Stimulated activated naive CD8-positive, alpha-beta T cell treated with anti-CD3 and anti-CD28 coated beads, Interleukin-15, Interleukin-2, amounts not matched to agents 100 ng/mL and 50 ng/mL, for 24 hours (primary cell): ENCODE measurements around the gene AFF3.
"Not testable (repeated sequence)": the region's sequence is repeated elsewhere in the genome, so short reads cannot be mapped to it uniquely, and the experiment has no call there.

Experiments used
- H3K27ac Mint-ChIP-seq: one replicate; pipeline ENCODE4 v1.8.0; 2021; ENCODE audit warnings: mild to moderate bottlenecking, mixed read lengths
- H3K27me3 Mint-ChIP-seq: one replicate; pipeline ENCODE4 v1.8.0; 2021; ENCODE audit warnings: mixed read lengths
- H3K36me3 Mint-ChIP-seq: one replicate; pipeline ENCODE4 v1.8.0; 2021; ENCODE audit warnings: low read depth, mixed read lengths
- H3K4me1 Mint-ChIP-seq: one replicate; pipeline ENCODE4 v1.8.0; 2021; ENCODE audit warnings: low read depth, mixed read lengths
- H3K4me3 Mint-ChIP-seq: one replicate; pipeline ENCODE4 v1.8.0; 2021; ENCODE audit warnings: mild to moderate bottlenecking, mixed read lengths
- H3K9me3 Mint-ChIP-seq: one replicate; pipeline ENCODE4 v1.8.0; 2021; ENCODE audit warnings: mixed read lengths

The AFF3 gene

DNA sequence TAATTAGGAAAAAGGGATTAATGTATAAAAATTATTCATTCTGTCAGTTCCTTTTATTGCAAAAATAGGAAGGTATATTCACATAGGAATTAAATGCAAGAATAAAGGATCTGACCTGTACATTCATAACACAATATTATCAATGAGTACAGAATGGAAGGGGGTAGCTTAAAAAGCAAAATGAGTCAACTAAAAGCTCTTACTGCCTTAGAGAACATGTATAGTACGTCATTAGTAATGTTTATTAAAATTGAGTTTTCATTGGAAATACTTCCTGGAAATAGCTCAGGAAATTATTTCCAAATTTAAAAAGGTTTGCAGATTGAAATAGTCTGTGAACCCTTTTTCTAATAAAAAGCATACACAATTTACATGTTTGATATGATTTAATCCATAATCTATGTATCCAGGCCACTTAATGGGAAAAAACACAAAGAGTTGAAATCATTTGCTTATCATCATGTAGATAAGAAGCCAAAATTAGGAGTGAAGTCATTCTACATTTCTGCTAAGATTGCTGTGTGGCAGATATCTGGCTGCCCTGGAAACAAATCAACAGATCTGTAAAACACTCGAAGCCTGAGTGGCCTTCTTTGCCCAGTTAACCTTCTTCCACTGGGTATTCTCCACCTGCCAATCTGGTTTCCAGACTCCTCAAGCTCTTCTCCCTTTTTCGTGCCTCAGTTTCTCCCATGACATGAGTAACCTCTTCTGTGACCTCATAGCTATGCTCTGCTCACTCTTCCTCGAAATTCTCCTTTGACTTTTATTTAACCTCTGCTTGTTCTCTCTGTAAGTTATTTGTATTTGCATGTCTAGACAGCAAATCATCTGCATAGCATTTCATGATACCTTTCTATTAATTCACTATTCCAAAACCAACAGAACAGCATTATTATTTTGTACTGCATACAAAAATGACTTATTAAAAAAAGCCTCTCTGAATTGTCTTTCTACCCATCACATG lies 471.3 kb downstream of the AFF3 start:
- H3K4me3 Mint-ChIP-seq: no peak overlapping the region
- no peak overlapping the region for H3K27ac Mint-ChIP-seq

GRCh38 chr2:99666256-99666655 lies 476.1 kb downstream of the AFF3 start:
- Mint-ChIP-seq H3K36me3 (peaks cover 15% of the 10 kb centered on the region), H3K4me1 (no peaks in the 10 kb centered on the region), H3K4me3 (no peak overlapping the region), H3K9me3 (peaks cover 12% of the 10 kb centered on the region), H3K27ac (no peak overlapping the region), H3K27me3 (no peaks in the 10 kb centered on the region)

More for the DNA sequence above, 471.3 kb downstream of the AFF3 start:
- Mint-ChIP-seq H3K36me3 (peaks cover 4% of the 10 kb centered on the region), H3K27me3 (no peaks in the 10 kb centered on the region), H3K4me1 (no peaks in the 10 kb centered on the region), H3K9me3 (peaks cover 8% of the 10 kb centered on the region)

DNA sequence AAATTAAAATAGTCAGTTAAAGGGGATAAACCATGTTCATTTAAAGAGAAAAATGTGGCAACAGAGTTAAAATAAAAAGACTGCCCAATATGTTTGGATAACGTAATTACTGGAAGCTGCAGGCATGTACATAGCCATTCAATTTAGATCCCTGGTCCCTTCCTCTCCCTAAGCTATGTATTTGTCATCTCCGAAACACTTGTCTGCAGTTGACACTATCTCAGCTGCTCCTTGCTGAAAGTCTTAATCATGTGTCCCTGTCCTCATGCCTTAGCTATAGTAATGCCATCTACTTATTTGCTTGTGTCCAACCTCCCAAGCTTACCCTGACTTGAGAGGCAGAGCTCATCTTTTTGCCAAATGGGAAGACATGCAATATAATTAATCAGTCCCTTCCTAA lies 478.7 kb downstream of the AFF3 start:
- no peak overlapping the region for H3K4me3 Mint-ChIP-seq
- H3K9me3 Mint-ChIP-seq: peaks cover 8% of the 10 kb centered on the region
- H3K4me1 Mint-ChIP-seq: no peaks in the 10 kb centered on the region
- H3K27me3 Mint-ChIP-seq: no peaks in the 10 kb centered on the region
- H3K36me3 Mint-ChIP-seq: peaks cover 11% of the 10 kb centered on the region
- no peak overlapping the region for H3K27ac Mint-ChIP-seq

DNA sequence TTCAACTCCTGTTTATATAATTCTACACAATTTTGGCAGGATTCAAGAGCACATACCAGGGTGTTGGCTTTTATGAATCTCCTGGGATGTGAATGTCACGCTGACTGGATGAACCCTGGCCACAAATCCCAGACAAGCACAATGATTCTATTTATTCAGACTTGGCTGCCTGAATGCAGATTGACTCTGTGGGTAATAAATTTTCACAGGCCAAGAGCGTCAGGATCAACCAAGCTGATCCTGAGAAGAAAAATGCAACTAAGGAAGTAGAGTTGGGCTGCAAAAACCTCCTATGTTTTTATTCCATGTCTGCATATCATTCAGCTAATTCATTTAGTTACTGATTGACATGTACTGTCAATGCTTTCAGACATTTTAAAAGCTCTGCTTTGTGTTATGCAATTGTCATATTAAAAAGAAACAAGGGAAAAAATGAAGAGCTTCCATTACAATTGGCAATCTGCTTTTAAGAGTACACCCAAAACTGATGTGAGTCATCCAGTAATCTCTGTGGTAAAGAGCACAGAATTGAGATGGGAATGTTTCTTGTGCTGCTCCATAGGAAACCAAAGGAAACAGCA lies 479.5 kb downstream of the AFF3 start:
- H3K27me3 Mint-ChIP-seq: no peaks in the 10 kb centered on the region
- H3K9me3 Mint-ChIP-seq: peaks cover 8% of the 10 kb centered on the region
- H3K4me3 Mint-ChIP-seq: no peak overlapping the region
- no peak overlapping the region for H3K27ac Mint-ChIP-seq
- H3K4me1 Mint-ChIP-seq: no peaks in the 10 kb centered on the region
- peaks cover 11% of the 10 kb centered on the region for H3K36me3 Mint-ChIP-seq

GRCh38 chr2:99661761-99662160 lies 480.6 kb downstream of the AFF3 start:
- H3K4me3 Mint-ChIP-seq, H3K4me1 Mint-ChIP-seq, H3K27ac Mint-ChIP-seq: not testable (repeated sequence)

GRCh38 chr2:99660616-99661406 lies 481.6 kb downstream of the AFF3 start:
- Mint-ChIP-seq H3K27ac (no peak overlapping the region), H3K4me3 (no peak overlapping the region), H3K4me1 (no peaks in the 10 kb centered on the region), H3K36me3 (peaks cover 8% of the 10 kb centered on the region), H3K9me3 (peaks cover 2% of the 10 kb centered on the region), H3K27me3 (no peaks in the 10 kb centered on the region)

More at GRCh38 chr2:99661761-99662160, 480.6 kb downstream of the AFF3 start:
- not testable (repeated sequence) for H3K27me3 Mint-ChIP-seq, H3K9me3 Mint-ChIP-seq
- H3K36me3 Mint-ChIP-seq: peaks cover 11% of the 10 kb centered on the region

- H3K4me3 Mint-ChIP-seq: no peak overlapping the region
- H3K9me3 Mint-ChIP-seq: no peaks in the 10 kb centered on the region
- no peaks in the 10 kb centered on the region for H3K36me3 Mint-ChIP-seq
- H3K4me1 Mint-ChIP-seq: no peaks in the 10 kb centered on the region
- H3K27me3 Mint-ChIP-seq: no peaks in the 10 kb centered on the region
- H3K27ac Mint-ChIP-seq: no peak overlapping the region
Measured at GRCh38 chr2:99659874-99660273, 482.5 kb downstream of the AFF3 start.

DNA sequence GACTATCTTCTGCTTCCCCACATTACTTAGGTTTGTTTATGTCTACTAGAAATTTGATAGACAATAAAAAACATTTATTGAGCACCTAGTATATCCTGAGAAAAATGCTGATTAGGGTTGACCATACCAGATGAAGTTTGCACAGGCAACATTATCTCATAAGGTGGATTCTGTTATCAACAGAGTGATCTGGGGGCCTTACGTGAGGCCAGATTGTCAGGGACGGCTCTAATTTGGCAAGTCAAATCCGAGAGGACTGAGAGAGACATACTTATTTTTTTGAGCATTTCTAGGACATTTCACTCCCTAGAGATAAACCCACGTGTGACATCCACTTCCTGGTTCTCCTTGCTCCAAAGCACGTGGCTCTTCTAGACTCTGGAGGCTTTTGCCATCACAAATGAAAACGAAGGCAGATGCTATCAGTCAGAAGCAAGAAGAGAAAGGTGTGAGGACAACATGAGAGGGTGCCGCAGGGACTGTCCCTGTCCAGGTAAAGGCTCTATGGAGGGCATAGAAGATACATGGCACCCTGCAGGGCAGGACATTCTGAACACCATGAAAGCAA lies 484.6 kb downstream of the AFF3 start:
- Mint-ChIP-seq H3K36me3 (no peaks in the 10 kb centered on the region), H3K27me3 (no peaks in the 10 kb centered on the region), H3K4me3 (no peak overlapping the region), H3K9me3 (no peaks in the 10 kb centered on the region), H3K4me1 (no peaks in the 10 kb centered on the region), H3K27ac (no peak overlapping the region)

- Mint-ChIP-seq H3K4me3 (no peak overlapping the region), H3K27me3 (no peaks in the 10 kb centered on the region), H3K36me3 (no peaks in the 10 kb centered on the region), H3K9me3 (no peaks in the 10 kb centered on the region), H3K4me1 (no peaks in the 10 kb centered on the region), H3K27ac (no peak overlapping the region)
Measured at GRCh38 chr2:99656994-99657393, 485.4 kb downstream of the AFF3 start.

- Mint-ChIP-seq H3K4me3 (no peak overlapping the region), H3K4me1 (no peaks in the 10 kb centered on the region), H3K9me3 (no peaks in the 10 kb centered on the region), H3K27ac (no peak overlapping the region), H3K36me3 (no peaks in the 10 kb centered on the region), H3K27me3 (no peaks in the 10 kb centered on the region)
Measured at GRCh38 chr2:99653433-99653832, 489.0 kb downstream of the AFF3 start.

DNA sequence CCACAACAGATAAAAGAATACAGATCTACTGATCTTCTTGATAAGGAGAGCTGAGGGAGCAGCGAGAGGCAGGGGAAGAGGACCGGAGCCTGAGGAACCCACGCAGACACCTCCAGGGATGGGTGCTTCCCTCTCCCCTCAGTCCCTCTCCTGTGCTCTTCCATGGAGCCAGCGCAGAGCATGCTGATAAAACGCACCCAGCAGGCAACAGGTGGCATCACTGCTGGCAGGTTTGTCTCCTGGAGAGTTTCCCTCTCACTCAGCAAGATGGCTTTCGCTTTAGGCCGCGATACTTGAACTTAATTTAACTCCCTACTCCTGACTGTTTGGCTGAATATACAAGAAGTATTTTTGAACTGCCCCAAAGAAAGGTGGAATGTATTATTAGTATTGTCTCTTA lies 489.5 kb downstream of the AFF3 start:
- H3K27ac Mint-ChIP-seq: no peak overlapping the region
- H3K27me3 Mint-ChIP-seq: no peaks in the 10 kb centered on the region
- no peaks in the 10 kb centered on the region for H3K9me3 Mint-ChIP-seq
- no peaks in the 10 kb centered on the region for H3K4me1 Mint-ChIP-seq
- H3K36me3 Mint-ChIP-seq: no peaks in the 10 kb centered on the region
- no peak overlapping the region for H3K4me3 Mint-ChIP-seq

- Mint-ChIP-seq H3K27ac (no peak overlapping the region), H3K9me3 (no peaks in the 10 kb centered on the region), H3K36me3 (no peaks in the 10 kb centered on the region), H3K4me1 (no peaks in the 10 kb centered on the region), H3K4me3 (no peak overlapping the region), H3K27me3 (no peaks in the 10 kb centered on the region)
Measured at GRCh38 chr2:99651930-99652670, 490.3 kb downstream of the AFF3 start.

DNA sequence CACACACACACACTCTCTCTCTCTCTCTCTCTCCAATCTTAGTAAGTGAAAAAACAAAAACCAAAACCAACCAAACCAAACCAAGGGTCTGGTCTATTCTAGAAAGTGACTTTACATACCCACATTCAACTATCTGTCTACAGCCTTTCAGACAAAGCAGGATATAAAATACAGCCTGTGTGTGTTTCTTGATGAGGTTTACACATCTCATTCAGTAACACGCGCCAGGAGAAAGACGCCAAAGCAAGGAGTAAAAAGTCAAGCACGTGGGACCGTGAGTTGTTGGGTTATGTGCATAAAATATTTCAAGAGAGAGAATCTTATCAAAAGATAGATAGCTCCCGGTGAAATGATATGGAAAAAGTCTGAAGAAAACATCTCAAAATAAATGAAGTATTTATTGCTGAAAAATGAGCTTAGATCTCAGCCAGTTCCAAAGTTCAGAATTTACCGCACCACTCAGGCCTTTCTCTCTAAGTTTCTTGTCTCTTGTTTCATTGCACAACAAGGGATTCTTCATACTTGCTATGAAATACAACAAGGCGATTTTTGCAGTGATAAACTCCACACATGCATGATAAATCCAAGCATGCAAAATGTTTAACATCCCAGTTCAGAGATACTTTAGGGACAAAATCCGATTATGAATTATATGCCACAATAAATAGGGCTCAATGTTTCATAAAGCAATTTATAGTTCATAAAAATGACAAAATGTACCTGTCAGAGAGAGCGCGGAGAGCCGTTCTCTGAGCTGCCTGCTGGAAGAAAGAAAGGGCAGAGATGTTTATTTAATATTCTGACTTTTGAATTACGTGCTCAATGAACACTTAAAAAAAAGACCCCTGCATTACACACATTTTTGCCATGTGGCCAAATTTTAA lies 493.2 kb downstream of the AFF3 start:
- Mint-ChIP-seq H3K4me1 (no peaks in the 10 kb centered on the region), H3K9me3 (no peaks in the 10 kb centered on the region), H3K27ac (no peak overlapping the region), H3K27me3 (no peaks in the 10 kb centered on the region), H3K4me3 (no peak overlapping the region), H3K36me3 (peaks cover 4% of the 10 kb centered on the region)
